ENCODE data around the gene METRN.

METRN gene

DNA sequence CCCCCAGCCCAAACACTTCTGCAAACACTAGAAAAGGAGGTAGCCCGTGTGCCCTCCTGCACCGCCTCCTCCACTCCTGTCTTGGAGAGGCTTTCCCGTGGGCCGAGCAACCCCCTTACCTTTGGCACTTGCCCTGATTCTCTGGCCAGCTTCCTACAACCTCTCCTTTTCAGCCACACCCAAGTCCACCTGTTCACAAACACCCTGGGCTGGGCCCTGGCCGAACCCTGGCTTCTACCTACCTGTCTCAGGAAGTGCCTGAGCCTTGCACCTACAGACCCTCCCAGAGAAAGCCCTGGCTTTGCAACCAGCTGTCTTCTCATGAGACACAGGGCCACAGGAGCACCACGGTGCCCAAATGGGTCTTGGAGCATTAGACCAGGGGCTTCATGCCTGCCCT, 4.0 kb downstream of the METRN start:
- Histone ChIP-seq H3K27ac (ENCODE audit: low read length, poor library complexity, severe bottlenecking) (no peak overlapping the region), H2BK5ac (ENCODE audit: low read depth, low read length, poor library complexity, severe bottlenecking) (no peak overlapping the region), H3K9me3 (ENCODE audit: control insufficient read depth, low read length) (no peaks in the 10 kb centered on the region), H3K4me1 (ENCODE audit: control insufficient read depth, insufficient read depth, low read depth, low read length) (peaks cover 62% of the 10 kb centered on the region), H3K4ac (ENCODE audit: low read depth in 1 of 2, low read length in 2 of 2) (no peak overlapping the region), H2AK5ac (ENCODE audit: low read length, severe bottlenecking) (no peak overlapping the region), H3K9ac (ENCODE audit: low read length) (no peak overlapping the region), H3K27me3 (ENCODE audit: control insufficient read depth in 1 of 2, insufficient read depth in 1 of 2, low read length in 2 of 2) (no peaks in the 10 kb centered on the region), H3K79me1 (replicated peaks; ENCODE audit: low read length, poor library complexity, severe bottlenecking) (peaks cover 32% of the 10 kb centered on the region), H3K36me3 (ENCODE audit: control insufficient read depth in 1 of 2, insufficient read depth in 2 of 2, low read depth in 1 of 2, low read length in 2 of 2) (peaks cover 0 to 45% of the 10 kb centered on the region in 2 experiments), H3K4me2 (ENCODE audit: low read length, poor library complexity, severe bottlenecking) (no peak overlapping the region), H3K18ac (ENCODE audit: low read depth in 1 of 2, low read length in 2 of 2) (no peak overlapping the region), H4K91ac (ENCODE audit: low read length) (peak overlapping the region; percentile 18), H2AFZ (ENCODE audit: low read depth, low read length) (no peak overlapping the region), H3K14ac (ENCODE audit: low read length in 2 of 2) (no peak overlapping the region), H2BK15ac (ENCODE audit: low read depth, poor library complexity, severe bottlenecking) (no peak overlapping the region), H3K23ac (ENCODE audit: low read length in 2 of 2) (no peak overlapping the region), H4K8ac (ENCODE audit: low read length) (no peak overlapping the region), H2BK120ac (ENCODE audit: low read depth, low read length) (no peak overlapping the region), H2BK12ac (ENCODE audit: low read length in 2 of 2) (no peak overlapping the region), H3K4me3 (ENCODE audit: insufficient read depth in 1 of 2, low read depth in 1 of 2, low read length in 2 of 2) (no peak overlapping the region)
- WGBS, result 96% methylated on average over 6 of the region's 6 CpGs
- DNase-seq, result no peak

DNA sequence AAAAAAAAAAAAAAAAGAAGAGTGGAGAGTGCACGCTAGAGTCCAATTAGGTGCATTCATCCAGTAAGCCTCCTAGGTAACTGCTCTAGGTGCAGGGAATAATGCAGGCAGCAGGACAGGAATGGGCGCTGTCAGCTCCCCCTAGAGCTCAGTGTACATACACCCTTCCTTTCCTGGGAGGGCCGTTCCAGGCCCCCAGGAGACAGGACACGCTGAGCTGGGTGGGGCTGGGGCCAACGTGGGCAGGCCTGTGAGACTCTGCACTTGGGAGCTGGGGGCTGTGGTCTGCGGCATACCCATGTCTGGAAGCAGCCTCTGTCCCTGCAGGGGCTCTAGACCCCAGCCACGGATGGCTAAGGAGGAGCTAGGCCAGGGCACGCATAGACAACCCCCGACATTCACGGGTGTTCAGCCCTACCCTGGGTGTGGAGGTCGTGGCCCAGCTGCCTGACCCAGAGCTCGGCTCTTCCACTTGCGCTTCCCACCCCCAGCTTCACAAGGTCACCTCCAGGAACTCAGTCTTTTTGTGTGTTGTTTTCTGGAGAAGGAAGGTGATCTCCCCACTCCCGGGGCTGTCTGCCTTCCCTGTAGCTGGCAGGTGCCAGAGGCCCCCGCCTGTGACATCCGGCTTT, 5.0 kb downstream of the METRN start:
- Histone ChIP-seq H3K79me1 (replicated peaks; ENCODE audit: low read length, poor library complexity, severe bottlenecking) (peaks cover 28% of the 10 kb centered on the region), H2BK12ac (ENCODE audit: low read length in 2 of 2) (peak overlapping the region in 1 of 2 experiments; percentile 61), H3K4me1 (ENCODE audit: control insufficient read depth, insufficient read depth, low read depth, low read length) (peaks cover 59% of the 10 kb centered on the region), H2BK5ac (ENCODE audit: low read depth, low read length, poor library complexity, severe bottlenecking) (no peak overlapping the region), H3K27ac (ENCODE audit: low read length, poor library complexity, severe bottlenecking) (peak overlapping the region; percentile 80), H3K4me3 (ENCODE audit: insufficient read depth in 1 of 2, low read depth in 1 of 2, low read length in 2 of 2) (peak overlapping the region; percentile 2 to 90), H2BK120ac (ENCODE audit: low read depth, low read length) (no peak overlapping the region), H2BK15ac (ENCODE audit: low read depth, poor library complexity, severe bottlenecking) (peak overlapping the region; percentile 77), H3K23ac (ENCODE audit: low read length in 2 of 2) (no peak overlapping the region), H3K18ac (ENCODE audit: low read depth in 1 of 2, low read length in 2 of 2) (peak overlapping the region; percentile 22 to 56), H3K14ac (ENCODE audit: low read length in 2 of 2) (peak overlapping the region in 1 of 2 experiments; percentile 14), H3K36me3 (ENCODE audit: control insufficient read depth in 1 of 2, insufficient read depth in 2 of 2, low read depth in 1 of 2, low read length in 2 of 2) (peaks cover 0 to 45% of the 10 kb centered on the region in 2 experiments), H4K91ac (ENCODE audit: low read length) (peak overlapping the region; percentile 88), H3K27me3 (ENCODE audit: control insufficient read depth in 1 of 2, insufficient read depth in 1 of 2, low read length in 2 of 2) (no peaks in the 10 kb centered on the region), H3K9ac (ENCODE audit: low read length) (peak overlapping the region; percentile 90), H2AK5ac (ENCODE audit: low read length, severe bottlenecking) (peak overlapping the region; percentile 5), H2AFZ (ENCODE audit: low read depth, low read length) (no peak overlapping the region), H3K9me3 (ENCODE audit: control insufficient read depth, low read length) (no peaks in the 10 kb centered on the region), H3K4ac (ENCODE audit: low read depth in 1 of 2, low read length in 2 of 2) (peak overlapping the region; percentile 0 to 66), H3K4me2 (ENCODE audit: low read length, poor library complexity, severe bottlenecking) (peak overlapping the region; percentile 97), H4K8ac (ENCODE audit: low read length) (peak overlapping the region; percentile 35)
- WGBS, result 20% methylated on average over 11 of the region's 16 CpGs
- DNase-seq, result peak; percentile 29

DNA sequence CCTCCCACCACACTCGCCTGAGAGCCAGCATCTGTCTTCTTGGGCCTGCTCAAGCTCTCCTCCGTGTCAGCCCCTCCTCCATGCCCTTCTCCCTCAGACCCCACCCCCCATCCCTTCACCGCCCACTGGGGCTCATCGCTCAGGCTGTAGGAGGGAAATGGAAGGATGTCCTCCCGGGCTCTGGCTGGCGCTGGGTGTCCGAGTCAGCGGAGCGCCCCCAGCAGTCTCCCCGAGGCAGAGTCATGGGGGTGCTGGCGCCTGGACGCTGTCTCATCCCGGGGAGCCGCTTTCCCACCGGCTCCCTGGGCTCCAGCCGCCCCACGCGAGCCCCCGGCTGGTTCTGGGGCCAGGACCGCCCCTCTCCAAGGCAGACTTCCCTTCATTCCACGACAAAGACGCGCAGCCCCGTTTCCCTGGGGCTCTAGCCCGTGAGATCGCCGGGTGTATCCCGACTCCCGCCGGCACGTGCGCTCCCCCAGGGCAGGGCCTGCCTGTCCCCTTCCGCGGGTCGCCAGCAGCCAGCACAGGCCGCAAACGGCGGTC, 5.6 kb downstream of the METRN start:
- peak overlapping the region; percentile 98 to 99 for H3K18ac ChIP-seq (ENCODE audit: low read depth in 1 of 2, low read length in 2 of 2)
- peak overlapping the region in 1 of 2 experiments; percentile 99 for H3K14ac ChIP-seq (ENCODE audit: low read length in 2 of 2)
- DNase-seq, result peak; percentile 89
- peak overlapping the region; percentile 90 for H3K9ac ChIP-seq (ENCODE audit: low read length)
- peak overlapping the region; percentile 80 for H3K27ac ChIP-seq (ENCODE audit: low read length, poor library complexity, severe bottlenecking)
- H3K36me3 ChIP-seq (ENCODE audit: control insufficient read depth in 1 of 2, insufficient read depth in 2 of 2, low read depth in 1 of 2, low read length in 2 of 2), result peaks cover 0 to 45% of the 10 kb centered on the region in 2 experiments
- H2BK15ac ChIP-seq (ENCODE audit: low read depth, poor library complexity, severe bottlenecking), result peak overlapping the region; percentile 78
- H3K4me3 ChIP-seq (ENCODE audit: insufficient read depth in 1 of 2, low read depth in 1 of 2, low read length in 2 of 2), result peak overlapping the region; percentile 90
- H3K4me1 ChIP-seq (ENCODE audit: control insufficient read depth, insufficient read depth, low read depth, low read length), result peaks cover 55% of the 10 kb centered on the region
- H4K91ac ChIP-seq (ENCODE audit: low read length), result peak overlapping the region; percentile 99
- peak overlapping the region; percentile 94 for H2AFZ ChIP-seq (ENCODE audit: low read depth, low read length)
- peak overlapping the region in 1 of 2 experiments; percentile 88 for H3K23ac ChIP-seq (ENCODE audit: low read length in 2 of 2)
- H3K9me3 ChIP-seq (ENCODE audit: control insufficient read depth, low read length), result no peaks in the 10 kb centered on the region
- peaks cover 28% of the 10 kb centered on the region for H3K79me1 ChIP-seq (replicated peaks; ENCODE audit: low read length, poor library complexity, severe bottlenecking)
- peak overlapping the region; percentile 12 to 88 for H2BK12ac ChIP-seq (ENCODE audit: low read length in 2 of 2)
- H2BK5ac ChIP-seq (ENCODE audit: low read depth, low read length, poor library complexity, severe bottlenecking), result peak overlapping the region; percentile 74
- 1% methylated on average over 36 of the region's 38 CpGs for WGBS
- H2BK120ac ChIP-seq (ENCODE audit: low read depth, low read length), result peak overlapping the region; percentile 91
- H3K4me2 ChIP-seq (ENCODE audit: low read length, poor library complexity, severe bottlenecking), result peak overlapping the region; percentile 97
- peak overlapping the region; percentile 97 to 100 for H3K4ac ChIP-seq (ENCODE audit: low read depth in 1 of 2, low read length in 2 of 2)
- peaks cover 0 to 4% of the 10 kb centered on the region in 2 experiments for H3K27me3 ChIP-seq (ENCODE audit: control insufficient read depth in 1 of 2, insufficient read depth in 1 of 2, low read length in 2 of 2)
- peak overlapping the region; percentile 21 for H2AK5ac ChIP-seq (ENCODE audit: low read length, severe bottlenecking)
- peak overlapping the region; percentile 94 for H4K8ac ChIP-seq (ENCODE audit: low read length)

DNA sequence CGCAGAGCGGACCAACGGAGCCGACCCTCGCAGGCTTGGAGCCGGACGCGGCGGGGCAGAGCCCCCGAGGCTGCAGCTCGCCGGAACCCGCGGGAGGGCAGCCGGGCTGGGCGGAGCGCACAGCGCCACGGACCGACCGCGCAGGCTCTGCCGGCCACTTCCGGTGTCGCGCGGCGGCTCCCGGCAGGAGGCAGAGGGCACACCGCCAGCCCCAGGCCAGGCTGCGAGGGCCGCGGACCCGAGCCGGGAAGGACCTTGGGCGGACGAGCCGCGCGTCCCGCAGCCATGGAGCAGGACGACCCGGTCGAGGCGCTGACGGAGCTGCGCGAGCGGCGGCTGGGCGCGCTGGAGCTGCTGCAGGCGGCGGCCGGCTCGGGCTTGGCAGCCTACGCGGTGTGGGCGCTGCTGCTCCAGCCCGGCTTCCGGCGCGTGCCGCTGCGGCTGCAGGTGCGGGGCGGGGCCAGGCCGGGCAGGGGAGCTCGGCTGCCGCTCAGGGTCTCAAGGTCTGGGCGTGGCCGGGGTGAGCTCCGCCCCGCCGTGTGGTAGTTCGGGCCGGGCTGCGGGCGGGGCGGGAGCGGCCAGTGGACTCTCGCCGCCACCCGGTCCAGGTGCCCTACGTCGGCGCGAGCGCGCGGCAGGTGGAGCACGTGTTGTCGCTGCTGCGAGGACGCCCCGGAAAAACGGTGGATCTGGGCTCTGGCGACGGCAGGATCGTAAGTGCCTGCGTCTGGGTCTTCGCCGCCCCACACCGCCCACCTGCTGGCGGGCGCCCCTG, 6.3 kb downstream of the METRN start, which contains the start of gene ANTKMT:
Gene ANTKMT, plus strand, starts transcription at position 157 of the 775 bp plus-strand sequence. Its CDS starts 129 bp downstream, at position 286.
- Histone ChIP-seq H3K9ac (ENCODE audit: low read length) (peak within 1 kb of the TSS; percentile 90), H4K91ac (ENCODE audit: low read length) (peak within 1 kb of the TSS; percentile 99), H3K4me2 (ENCODE audit: low read length, poor library complexity, severe bottlenecking) (peak within 1 kb of the TSS; percentile 97), H3K18ac (ENCODE audit: low read depth in 1 of 2, low read length in 2 of 2) (peak within 1 kb of the TSS; percentile 99), H2BK120ac (ENCODE audit: low read depth, low read length) (peak within 1 kb of the TSS; percentile 91), H3K27me3 (ENCODE audit: control insufficient read depth in 1 of 2, insufficient read depth in 1 of 2, low read length in 2 of 2) (peaks cover 0 to 11% of the 10 kb centered on the region in 2 experiments), H2AFZ (ENCODE audit: low read depth, low read length) (peak within 1 kb of the TSS; percentile 98), H2BK12ac (ENCODE audit: low read length in 2 of 2) (peak within 1 kb of the TSS; percentile 12 to 88), H3K79me1 (replicated peaks; ENCODE audit: low read length, poor library complexity, severe bottlenecking) (peaks cover 26% of the 10 kb centered on the region), H2BK5ac (ENCODE audit: low read depth, low read length, poor library complexity, severe bottlenecking) (peak within 1 kb of the TSS; percentile 74), H3K23ac (ENCODE audit: low read length in 2 of 2) (peak within 1 kb of the TSS in 1 of 2 experiments; percentile 97), H3K27ac (ENCODE audit: low read length, poor library complexity, severe bottlenecking) (peak within 1 kb of the TSS; percentile 80), H3K36me3 (ENCODE audit: control insufficient read depth in 1 of 2, insufficient read depth in 2 of 2, low read depth in 1 of 2, low read length in 2 of 2) (peaks cover 0 to 45% of the 10 kb centered on the region in 2 experiments), H3K14ac (ENCODE audit: low read length in 2 of 2) (peak within 1 kb of the TSS in 1 of 2 experiments; percentile 99), H3K9me3 (ENCODE audit: control insufficient read depth, low read length) (no peaks in the 10 kb centered on the region), H2AK5ac (ENCODE audit: low read length, severe bottlenecking) (peak within 1 kb of the TSS; percentile 21), H2BK15ac (ENCODE audit: low read depth, poor library complexity, severe bottlenecking) (peak within 1 kb of the TSS; percentile 78), H4K8ac (ENCODE audit: low read length) (peak within 1 kb of the TSS; percentile 99), H3K4ac (ENCODE audit: low read depth in 1 of 2, low read length in 2 of 2) (peak within 1 kb of the TSS; percentile 97 to 100), H3K4me3 (ENCODE audit: insufficient read depth in 1 of 2, low read depth in 1 of 2, low read length in 2 of 2) (peak within 1 kb of the TSS; percentile 90), H3K4me1 (ENCODE audit: control insufficient read depth, insufficient read depth, low read depth, low read length) (peaks cover 51% of the 10 kb centered on the region)
- WGBS, result 14% methylated on average over 97 of the region's 106 CpGs
- peak; percentile 75 for DNase-seq
